ENCODE results near the gene MBP.
A peak's percentile ranks its signal among the peaks of the same experiment; 100 is the strongest.

Gene MBP

DNA sequence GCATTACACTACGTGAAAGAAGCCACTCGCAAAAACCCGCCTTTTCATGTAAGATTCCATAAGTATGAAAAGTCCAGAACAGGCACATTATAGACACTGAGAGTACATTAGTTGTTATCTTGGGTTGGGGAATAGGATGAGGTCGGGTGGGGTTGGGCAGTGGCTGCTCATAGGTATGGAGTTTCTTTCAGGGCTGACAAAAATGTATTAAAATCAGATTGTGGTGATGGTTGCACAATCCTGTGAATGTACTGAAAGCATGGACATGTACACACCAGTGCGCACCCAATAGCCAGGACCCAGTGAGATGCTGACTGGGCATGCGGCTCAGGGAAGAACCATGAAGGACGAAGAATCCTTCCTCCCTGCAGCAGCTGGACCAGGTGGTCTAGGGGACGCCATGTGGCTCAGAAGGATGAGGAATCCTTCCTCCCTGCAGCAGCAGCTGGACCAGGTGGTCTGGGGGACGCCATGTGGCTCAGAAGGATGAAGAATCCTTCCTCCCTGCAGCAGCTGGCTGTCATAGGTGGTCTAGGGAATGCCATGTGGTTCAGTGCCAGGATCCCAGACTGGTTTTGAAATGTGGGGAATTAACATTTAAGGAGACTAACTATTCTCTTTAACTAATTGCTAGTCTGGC lies 50.1 kb downstream of the MBP start:
- DNase-seq (ENCODE audit: low spot score), result no peak

DNA sequence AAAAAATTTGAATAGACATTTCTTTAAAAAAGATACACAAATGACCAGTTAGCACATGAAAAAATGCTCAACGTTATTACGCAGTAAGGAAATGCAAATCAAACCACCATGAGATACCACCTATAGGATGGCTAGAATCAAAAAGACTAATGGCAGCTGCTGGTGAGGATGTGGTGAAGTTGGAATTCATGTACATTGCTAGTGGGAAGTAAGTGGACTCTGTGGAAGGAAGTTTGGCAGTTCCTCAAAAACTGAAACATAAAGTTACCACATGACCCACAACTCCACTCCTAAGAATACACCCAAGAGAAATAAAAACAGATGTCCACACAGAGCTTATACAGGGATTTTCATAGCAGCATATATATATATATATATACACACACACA lies 51.2 kb downstream of the MBP start:
- no peak for DNase-seq (ENCODE audit: low spot score)

DNA sequence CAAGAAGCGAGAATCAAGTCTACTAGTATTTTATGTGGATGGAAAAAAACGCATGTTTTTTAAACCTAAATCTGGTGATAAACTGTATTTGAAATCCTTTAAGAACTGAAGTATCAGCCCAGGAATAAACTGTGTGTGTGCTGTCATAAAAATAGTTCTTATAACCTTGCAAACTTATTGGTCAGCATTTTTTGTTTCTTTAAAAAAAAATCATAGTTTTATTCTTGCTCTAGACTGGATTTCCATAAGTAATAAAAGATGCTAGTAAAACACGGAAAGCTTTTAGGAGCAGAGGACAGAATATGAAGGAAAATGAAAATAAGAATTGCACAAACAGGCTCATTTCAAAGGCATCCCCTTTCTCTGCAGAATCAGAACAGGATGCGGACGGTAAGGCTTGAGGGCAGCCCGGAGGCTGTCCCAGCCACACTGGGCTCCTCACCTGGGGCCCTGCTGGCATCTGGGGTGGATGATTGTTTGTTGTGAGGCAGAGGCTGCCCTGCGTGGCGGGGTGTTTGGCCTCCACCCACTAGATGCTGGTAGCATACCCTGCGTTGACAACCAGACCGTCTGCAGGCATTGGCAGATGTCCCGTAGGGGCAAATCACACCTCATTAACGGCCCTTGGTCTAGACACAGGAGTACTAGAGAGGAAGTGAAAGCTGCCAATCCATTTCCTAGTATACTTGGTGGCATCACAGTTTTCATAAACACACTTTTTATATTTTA lies 52.5 kb downstream of the MBP start:
- no peak for DNase-seq (ENCODE audit: low spot score)

DNA sequence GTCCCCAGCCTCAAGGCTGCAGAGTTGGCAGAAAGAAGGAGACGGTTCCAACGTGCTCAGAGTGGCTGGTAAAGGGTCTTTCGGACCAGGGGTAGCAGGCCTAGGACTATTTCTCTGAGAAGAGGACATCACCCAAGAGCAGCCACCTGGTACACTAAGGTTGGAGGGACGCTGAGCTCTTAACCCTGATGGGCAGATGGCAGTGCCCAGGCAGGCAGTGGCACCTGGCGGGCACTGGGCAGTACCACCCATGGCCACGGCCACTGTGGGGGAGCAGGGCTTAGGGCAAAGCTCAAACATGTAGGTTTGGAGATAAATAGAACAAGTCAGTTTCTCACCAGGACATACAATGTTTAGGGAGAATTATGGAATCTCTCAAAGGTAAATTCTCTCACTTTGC lies 53.5 kb downstream of the MBP start:
- DNase-seq (ENCODE audit: low spot score), result no peak

DNA sequence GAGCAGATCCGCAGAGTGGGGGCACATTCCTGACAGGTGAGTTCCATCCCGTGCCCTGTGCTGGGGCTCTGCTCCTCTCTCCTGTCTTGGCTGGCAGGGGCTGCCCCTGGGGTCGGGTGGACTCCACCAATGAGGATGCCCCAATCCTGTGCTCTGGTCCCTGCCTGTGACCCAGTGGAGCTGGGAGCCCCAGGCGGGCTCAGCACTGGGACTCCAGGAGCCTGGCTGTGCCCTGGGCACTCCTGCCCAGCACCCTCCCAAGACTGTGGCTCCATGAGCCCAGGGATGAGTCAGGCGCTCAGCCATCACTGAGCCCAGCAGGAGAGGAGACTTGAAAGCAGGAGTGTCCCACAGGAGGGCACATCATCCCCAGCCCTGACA lies 53.9 kb downstream of the MBP start:
- DNase-seq (ENCODE audit: low spot score), result no peak

GRCh38 chr18:77077941-77078689 lies 54.5 kb downstream of the MBP start:
- no peak for DNase-seq (ENCODE audit: low spot score)

DNA sequence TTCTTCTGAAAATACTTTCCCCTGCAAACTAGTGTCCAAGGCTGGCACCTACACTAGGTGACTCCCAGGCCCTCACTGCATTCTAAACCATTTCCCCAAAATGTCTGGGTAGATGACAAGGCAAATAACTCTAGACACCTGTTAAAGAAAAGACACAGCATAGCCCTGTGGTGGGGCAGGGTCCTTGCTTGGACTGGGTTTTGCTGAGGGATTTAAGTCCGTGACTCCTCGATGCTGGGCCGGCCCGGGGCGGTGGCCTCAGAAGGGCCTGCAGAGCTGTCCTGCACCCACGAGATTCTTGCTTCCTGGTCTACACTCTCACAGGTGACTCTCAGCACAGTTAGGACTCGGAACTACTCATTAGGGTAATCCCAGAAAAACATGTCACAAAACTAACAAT lies 55.2 kb downstream of the MBP start:
- no peak for DNase-seq (ENCODE audit: low spot score)

DNA sequence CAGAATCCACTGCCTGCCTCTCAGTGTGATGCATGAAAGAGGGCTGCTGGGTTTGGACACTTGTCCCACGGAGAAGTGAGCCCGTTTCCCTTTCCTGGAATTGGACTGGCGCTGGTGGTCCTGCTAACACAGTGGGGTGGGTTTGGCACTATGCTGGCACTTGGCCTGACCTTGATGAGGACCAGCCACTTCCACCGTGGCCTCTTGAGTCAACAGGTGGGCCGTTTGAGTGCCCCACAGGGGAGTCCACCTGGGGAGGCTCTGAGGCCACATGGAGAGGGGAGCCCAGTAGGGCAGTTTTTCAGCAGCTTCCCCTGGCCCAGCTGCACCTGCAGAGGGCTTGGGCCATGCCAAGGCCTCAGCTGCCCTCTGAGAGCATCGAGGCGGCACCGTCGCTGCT lies 56.5 kb downstream of the MBP start:
- no peak for DNase-seq (ENCODE audit: low spot score)

DNA sequence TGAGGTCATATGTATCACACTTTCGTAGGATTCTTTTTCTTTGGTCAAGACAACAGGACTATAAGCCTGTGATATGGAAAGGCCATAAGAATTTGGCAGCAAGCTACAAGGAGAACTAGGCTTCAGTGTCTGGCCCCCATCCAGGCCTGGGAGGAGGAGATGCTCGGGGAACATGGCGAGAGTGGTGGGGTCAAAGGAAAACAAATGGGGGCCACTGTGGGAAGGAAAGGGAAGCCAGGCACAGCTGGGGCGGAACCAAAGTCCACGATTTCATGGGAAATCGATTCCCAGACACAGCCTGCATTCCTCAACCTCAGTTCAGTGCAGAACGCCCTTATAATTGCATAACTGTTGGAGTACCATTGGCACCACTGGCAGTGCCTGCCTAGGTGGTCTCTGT lies 58.2 kb downstream of the MBP start:
- no peak for DNase-seq (ENCODE audit: low spot score)

DNA sequence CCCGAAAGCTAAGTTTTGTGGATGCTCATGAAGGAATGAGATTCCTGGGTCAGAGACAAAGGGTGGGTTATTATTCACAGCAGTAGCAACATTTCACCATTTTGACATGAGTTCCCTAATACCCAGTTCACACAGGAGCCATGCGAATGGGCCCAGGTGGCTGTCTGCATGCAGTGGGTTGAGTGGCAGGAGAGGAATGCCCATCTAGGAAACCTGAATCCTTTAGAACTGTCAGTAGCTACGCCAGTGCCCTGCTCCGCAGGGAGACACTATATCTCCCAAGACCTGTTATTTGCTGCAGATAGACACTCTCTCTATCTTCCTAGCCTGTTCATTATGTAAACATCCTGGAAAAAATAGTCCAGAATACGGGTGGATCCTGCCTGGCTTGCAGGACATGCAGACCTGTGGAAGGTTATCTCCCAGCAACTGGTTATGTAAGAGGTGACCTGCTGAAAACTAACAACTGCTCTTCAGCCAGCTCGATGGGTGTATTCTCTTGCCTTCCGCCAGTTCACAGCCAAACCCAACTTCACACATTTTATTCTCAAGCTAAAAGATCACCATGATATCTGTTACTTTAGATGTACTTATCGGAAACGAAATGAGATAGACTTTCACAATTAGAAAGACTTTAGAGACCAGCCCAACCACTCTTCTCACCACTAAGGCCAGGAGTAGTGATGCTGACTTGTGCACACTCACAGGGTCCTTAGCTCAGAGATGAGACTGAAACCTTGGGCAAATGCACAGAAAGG lies 59.1 kb downstream of the MBP start:
- DNase-seq (ENCODE audit: low spot score), result no peak

- no peak for DNase-seq (ENCODE audit: low spot score)
These were observed 60.0 kb downstream of the MBP start for GRCh38 chr18:77072566-77072965.

GRCh38 chr18:77071711-77072292 lies 60.8 kb downstream of the MBP start:
- peak; percentile 73 for DNase-seq (ENCODE audit: low spot score)

- DNase-seq (ENCODE audit: low spot score), result no peak
These were observed 61.5 kb downstream of the MBP start for GRCh38 chr18:77071061-77071460.

DNA sequence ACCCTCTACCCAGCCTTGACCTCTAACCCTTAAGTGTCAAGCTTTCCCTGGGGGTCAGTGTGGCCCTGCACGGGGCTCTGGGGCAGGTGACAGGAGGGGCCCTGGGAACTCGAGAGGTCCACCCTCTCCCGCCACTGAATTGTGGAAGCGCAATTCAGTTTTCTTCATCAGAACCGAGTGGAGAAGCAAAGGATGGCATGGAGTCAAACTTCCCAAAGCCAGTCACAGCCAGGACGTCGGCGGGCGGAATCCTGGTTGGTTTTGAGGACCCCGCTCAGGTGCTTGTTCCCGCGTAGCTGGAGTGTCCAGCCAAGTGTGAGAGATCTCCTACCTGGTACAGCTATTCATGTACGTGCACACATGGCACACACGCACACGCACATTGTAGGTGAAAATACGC lies 62.0 kb downstream of the MBP start:
- DNase-seq (ENCODE audit: low spot score), result no peak

GRCh38 chr18:77069931-77070330 lies 62.7 kb downstream of the MBP start:
- DNase-seq (ENCODE audit: low spot score), result no peak

GRCh38 chr18:77069482-77069881 lies 63.1 kb downstream of the MBP start:
- DNase-seq (ENCODE audit: low spot score), result no peak

- DNase-seq (ENCODE audit: low spot score), result no peak
These were observed 64.0 kb downstream of the MBP start for GRCh38 chr18:77068321-77069312.

DNA sequence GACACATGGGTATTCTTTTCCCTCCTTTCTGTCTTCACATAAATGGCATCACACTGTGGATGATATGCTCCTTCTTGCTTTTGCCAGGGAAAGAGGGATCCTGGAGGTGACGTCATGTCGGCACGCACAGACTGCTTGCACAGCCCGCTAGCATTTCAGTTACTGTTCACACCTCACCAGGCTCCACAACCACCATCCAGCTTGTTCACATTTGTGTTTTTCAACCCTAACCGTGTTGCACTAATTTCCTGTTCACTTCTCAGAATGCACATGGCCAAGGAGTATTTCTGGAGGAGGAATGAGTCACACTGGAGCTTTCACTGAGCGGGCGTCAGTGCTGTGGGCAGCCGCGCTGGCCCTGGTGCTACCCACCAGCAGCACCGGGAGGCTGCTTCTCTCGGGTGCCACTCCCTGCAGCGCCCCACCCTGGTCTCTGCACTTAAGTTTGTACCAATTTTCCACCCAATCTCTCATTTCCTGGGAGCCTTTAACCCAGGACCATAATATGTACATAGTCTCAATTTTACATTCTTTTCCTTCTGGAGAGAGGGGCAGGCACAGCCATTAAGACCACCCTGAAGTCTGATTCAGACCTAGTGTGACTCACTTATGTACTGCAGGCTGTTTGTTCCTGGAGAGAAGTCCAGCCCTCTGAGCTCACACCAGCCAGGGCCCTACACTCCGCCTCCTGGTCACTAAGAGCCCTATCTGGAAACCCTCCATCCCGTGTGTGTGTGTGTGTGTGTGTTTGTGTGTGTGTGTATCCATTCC lies 65.1 kb downstream of the MBP start:
- peak; percentile 69 for DNase-seq (ENCODE audit: low spot score)

DNA sequence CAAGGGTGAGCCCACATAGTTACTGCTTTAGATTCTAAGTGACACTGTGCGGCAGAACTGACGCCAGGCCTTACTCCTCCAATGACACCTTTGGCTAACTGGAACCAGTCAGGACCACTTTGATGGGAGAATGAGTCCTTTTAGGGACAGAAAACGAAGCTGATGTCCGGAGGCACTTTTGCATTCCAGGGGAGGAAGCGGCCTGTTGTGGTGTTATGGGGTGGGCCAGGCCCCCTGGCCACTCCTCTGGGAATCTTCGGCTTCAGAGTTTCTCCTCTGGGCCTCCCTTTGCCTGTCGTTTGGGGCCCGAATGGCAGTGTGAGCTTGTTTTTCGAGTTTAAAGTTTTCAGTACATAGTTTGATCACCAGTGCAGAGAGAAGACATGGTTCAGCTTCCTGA lies 65.9 kb downstream of the MBP start:
- no peak for DNase-seq (ENCODE audit: low spot score)

DNA sequence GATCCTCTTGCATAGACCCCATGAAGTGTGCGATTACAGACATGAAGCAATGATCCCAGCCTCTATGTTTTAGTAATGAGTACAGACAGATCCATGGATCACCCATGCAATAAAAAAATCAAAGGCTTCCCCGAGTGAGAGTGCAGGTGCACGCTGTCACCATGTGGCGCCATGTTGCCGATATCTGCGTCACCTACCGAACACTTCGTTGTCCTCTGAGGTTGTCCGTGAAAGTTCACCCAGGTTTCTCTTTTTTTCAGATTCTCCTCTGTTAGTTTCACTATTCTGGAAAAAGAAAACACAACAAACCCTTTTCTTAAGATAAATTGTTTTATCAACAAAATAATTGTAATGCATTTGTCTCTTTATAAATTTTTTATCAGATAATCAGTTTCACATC lies 66.5 kb downstream of the MBP start:
- no peak for DNase-seq (ENCODE audit: low spot score)
